Adrenal gland (tissue), 19 donors: ENCODE data around the gene OR5H14. TPM values are rescaled to one million over a fixed set of nuclear protein-coding genes. Genes with fewer than 3 reads are reported as not detected.

Source experiments
- DNase-seq, 7 donors: peaks; one replicate each; pipeline ENCODE4 v3.0.0-alpha.2; 2019 to 2020
- H3K27ac ChIP-seq, 5 donors: fragments of 200-600 bp; sonication (generic) in 4 of 5; 1 replicate in 3 of 5; 2 replicates in 2 of 5; pipeline versions ENCODE4 v1.5.1 to v1.8.0; 2016 to 2020; ENCODE audit warnings: mild to moderate bottlenecking in 1 of 5
- H3K27me3 ChIP-seq: fragments of 200-600 bp; 2 replicates; pipeline ENCODE4 v1.8.0; 2021
- H3K36me3 ChIP-seq, 2 donors: fragments of 200-600 bp; replicated peaks in 1 of 2; 1 replicate in 1 of 2; 2 replicates in 1 of 2; pipeline versions ENCODE4 v1.5.1 to v1.8.0; 2018 to 2022
- H3K4me1 ChIP-seq, 2 donors: fragments of 200-600 bp; replicated peaks in 1 of 2; 1 replicate in 1 of 2; 2 replicates in 1 of 2; pipeline versions ENCODE4 v1.5.1 to v1.8.0; 2018 to 2021
- H3K4me3 ChIP-seq, 4 donors: fragments of 200-600 bp; sonication (generic) in 3 of 4; one replicate each; pipeline ENCODE4 v1.5.1; 2016 to 2018
- H3K9me3 ChIP-seq, 3 donors: fragments of 200-600 bp; sonication (generic) in 1 of 3; replicated peaks in 1 of 3; 1 replicate in 2 of 3; 2 replicates in 1 of 3; pipeline versions ENCODE4 v1.5.1 to v1.8.0; 2016 to 2021
- POLR2A ChIP-seq, 2 donors: fragments of 450-650 bp; IDR thresholded peaks; one replicate each; pipeline ENCODE4 v1.6.1; 2017; ENCODE audit warnings: antibody characterized with exemption in 2 of 2, mild to moderate bottlenecking in 2 of 2, moderate library complexity in 1 of 2
- WGBS, 4 donors: extraction: QIAGEN DNeasy Blood & Tissue Kit in 2 of 4; methylation state at CpG; one replicate each; pipeline versions ENCODE4 v1.1.5 to v1.1.7; 2013 to 2017; 5-methylcytosine and 5-hydroxymethylcytosine counted together
- intact Hi-C, 2 donors: fragments of 100-400 bp; cut with DNase I; formaldehyde crosslinking; loops; one replicate each; pipeline versions ENCODE4 v1.14.1 to v1.15.0; 2022 to 2023
- long read RNA-seq, 10 donors: library from polyadenylated mRNA in 3 of 10; unstranded in 2 of 10; stranded (forward) in 1 of 10; transcript quantifications; one replicate each; pipeline ENCODE4 v2.0.0 and lab custom pipeline, GENCODE V29; 2021 to 2026
- polyA plus RNA-seq, 3 donors: library from polyadenylated mRNA; stranded (reverse); fragments of 200-250 nt in 2 of 3; fragments of 350-450 nt in 1 of 3; fragmentation: Illumina TruSeq in 1 of 3; extraction: RNeasy Lipid Tissue Mini Kit (QIAGEN cat#74804) in 1 of 3; gene quantifications; one replicate each; pipeline ENCODE4 v1.2.3, GENCODE V29; 2013 to 2014
- total RNA-seq, 9 donors: library from RNA; depleted of rRNA in 4 of 9; stranded (reverse); fragments of >200 nt in 4 of 9; fragments of 120-200 nt in 1 of 9; fragmentation: NEBNext Ultra II Directional in 1 of 9; extraction: Animal tissue kit (Norgen Biotek cat#: 25700) in 1 of 9; gene quantifications; one replicate each; pipeline versions ENCODE4 v1.1.0 to v1.2.4, GENCODE V29; 2013 to 2023
- TF ChIP-seq, protein P1 (sequence below), 6 experiments: fragments of 450-650 bp in 4 of 6; fragments of 200-600 bp in 2 of 6; sonication (generic) in 1 of 6; IDR thresholded peaks; 1 replicate in 5 of 6; 2 replicates in 1 of 6; pipeline versions ENCODE4 v1.5.1 to v1.8.0; 2016 to 2021; ENCODE audit warnings: antibody characterized with exemption in 6 of 6, mild to moderate bottlenecking in 2 of 6, moderate library complexity in 1 of 6
- donor health status: healthy with polysubstance abuse.
- donor health status: Bipolar disorder and iron deficiency.
- donor health status: DM: yes; HTN: yes; CAD: no.
- donor health status: DM: no; HTN: no; CAD: no.
- donor health status: DM: no; HTN: no; CAD: no.
- donor health status: DM: yes; HTN: yes; CAD: no.

OR5H14 gene
- total RNA-seq = under 1 TPM in 2 of 9 donors, not detected in 7; under 0.01 to 0.04 TPM
- not detected for polyA plus RNA-seq
- long read RNA-seq, donor 1 = 0 reads
- long read RNA-seq, donor 2 = 0 reads
- long read RNA-seq, donor 3 = 0 reads
- long read RNA-seq, donor 4 = 0 reads
- long read RNA-seq, donor 5 = 0 reads
- long read RNA-seq, donor 6 = 0 reads
- long read RNA-seq, donor 7 = 0 reads
- long read RNA-seq, donor 8 = 0 reads
- long read RNA-seq, donor 9 = 0 reads
- long read RNA-seq, donor 10 = 0 reads

GRCh38 chr3:98147179-98147578, at the start of gene OR5H14:
TSS of gene OR5H14 (plus strand) at chr3:98147479. CDS start at chr3:98149386, 1,907 bp downstream.
- Histone ChIP-seq H3K36me3 (no peaks in the 10 kb centered on the region), H3K9me3 (no peaks in the 10 kb centered on the region), H3K4me1 (no peaks in the 10 kb centered on the region), H3K4me3 (no peak within 1 kb of the TSS), H3K27me3 (no peaks in the 10 kb centered on the region), H3K27ac (no peak within 1 kb of the TSS)
- no peak for TF ChIP-seq POLR2A (IDR thresholded peaks at IDR 0.05)
- TF ChIP-seq, protein P1, sequence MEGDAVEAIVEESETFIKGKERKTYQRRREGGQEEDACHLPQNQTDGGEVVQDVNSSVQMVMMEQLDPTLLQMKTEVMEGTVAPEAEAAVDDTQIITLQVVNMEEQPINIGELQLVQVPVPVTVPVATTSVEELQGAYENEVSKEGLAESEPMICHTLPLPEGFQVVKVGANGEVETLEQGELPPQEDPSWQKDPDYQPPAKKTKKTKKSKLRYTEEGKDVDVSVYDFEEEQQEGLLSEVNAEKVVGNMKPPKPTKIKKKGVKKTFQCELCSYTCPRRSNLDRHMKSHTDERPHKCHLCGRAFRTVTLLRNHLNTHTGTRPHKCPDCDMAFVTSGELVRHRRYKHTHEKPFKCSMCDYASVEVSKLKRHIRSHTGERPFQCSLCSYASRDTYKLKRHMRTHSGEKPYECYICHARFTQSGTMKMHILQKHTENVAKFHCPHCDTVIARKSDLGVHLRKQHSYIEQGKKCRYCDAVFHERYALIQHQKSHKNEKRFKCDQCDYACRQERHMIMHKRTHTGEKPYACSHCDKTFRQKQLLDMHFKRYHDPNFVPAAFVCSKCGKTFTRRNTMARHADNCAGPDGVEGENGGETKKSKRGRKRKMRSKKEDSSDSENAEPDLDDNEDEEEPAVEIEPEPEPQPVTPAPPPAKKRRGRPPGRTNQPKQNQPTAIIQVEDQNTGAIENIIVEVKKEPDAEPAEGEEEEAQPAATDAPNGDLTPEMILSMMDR (IDR thresholded peaks at IDR 0.05) = no peak
- intact Hi-C loops = no loop called here
- no peak for DNase-seq
- WGBS, 4 donors = 43 to 59% (median 50%) methylated on average over 1 of the region's 1 CpG

DNA sequence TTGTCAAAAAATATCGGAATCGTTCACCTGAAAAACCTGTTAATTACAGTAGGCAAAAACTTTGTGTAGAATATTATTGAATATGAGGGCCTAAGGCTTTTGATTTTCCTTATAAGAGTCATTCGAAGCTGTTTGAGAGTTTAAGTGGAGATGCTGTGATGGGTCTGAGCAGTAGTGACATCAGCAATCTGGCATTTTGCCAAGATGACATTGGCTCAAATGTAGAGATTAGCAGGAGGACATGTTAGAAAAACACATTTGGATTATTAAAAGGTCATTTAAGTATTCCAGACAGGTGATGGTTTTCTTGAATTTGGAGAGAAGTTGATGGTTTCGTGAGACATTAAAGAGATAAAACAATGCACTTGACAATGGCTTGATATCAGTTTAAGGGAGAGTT, 47.4 kb upstream of the OR5H14 start:
- no peak overlapping the region for H3K27ac ChIP-seq
- WGBS, 4 donors = 68 to 77% (median 74%) methylated on average over 4 of the region's 4 CpGs
- H3K4me1 ChIP-seq = no peaks in the 10 kb centered on the region
- intact Hi-C loops = no loop called here
- TF ChIP-seq POLR2A (IDR thresholded peaks at IDR 0.05) = no peak
- TF ChIP-seq, protein P1 (IDR thresholded peaks at IDR 0.05) = no peak
- H3K4me3 ChIP-seq = no peak overlapping the region
- H3K27me3 ChIP-seq = no peaks in the 10 kb centered on the region
- H3K36me3 ChIP-seq = no peaks in the 10 kb centered on the region
- H3K9me3 ChIP-seq = no peaks in the 10 kb centered on the region
- DNase-seq = no peak

GRCh38 chr3:98108162-98108561, 39.1 kb upstream of the OR5H14 start:
- TF ChIP-seq, protein P1 (IDR thresholded peaks at IDR 0.05) = no peak
- no peak for TF ChIP-seq POLR2A (IDR thresholded peaks at IDR 0.05)
- Histone ChIP-seq H3K36me3 (no peaks in the 10 kb centered on the region), H3K4me3 (no peak overlapping the region), H3K27ac (no peak overlapping the region), H3K4me1 (no peaks in the 10 kb centered on the region), H3K9me3 (peaks cover 0 to 6% (median 0%) of the 10 kb centered on the region in 3 donors), H3K27me3 (no peaks in the 10 kb centered on the region)
- DNase-seq = no peak
- 30 to 38% (median 34%) methylated on average over 1 of the region's 1 CpG for WGBS, 4 donors
- intact Hi-C loops = no loop called here

DNA sequence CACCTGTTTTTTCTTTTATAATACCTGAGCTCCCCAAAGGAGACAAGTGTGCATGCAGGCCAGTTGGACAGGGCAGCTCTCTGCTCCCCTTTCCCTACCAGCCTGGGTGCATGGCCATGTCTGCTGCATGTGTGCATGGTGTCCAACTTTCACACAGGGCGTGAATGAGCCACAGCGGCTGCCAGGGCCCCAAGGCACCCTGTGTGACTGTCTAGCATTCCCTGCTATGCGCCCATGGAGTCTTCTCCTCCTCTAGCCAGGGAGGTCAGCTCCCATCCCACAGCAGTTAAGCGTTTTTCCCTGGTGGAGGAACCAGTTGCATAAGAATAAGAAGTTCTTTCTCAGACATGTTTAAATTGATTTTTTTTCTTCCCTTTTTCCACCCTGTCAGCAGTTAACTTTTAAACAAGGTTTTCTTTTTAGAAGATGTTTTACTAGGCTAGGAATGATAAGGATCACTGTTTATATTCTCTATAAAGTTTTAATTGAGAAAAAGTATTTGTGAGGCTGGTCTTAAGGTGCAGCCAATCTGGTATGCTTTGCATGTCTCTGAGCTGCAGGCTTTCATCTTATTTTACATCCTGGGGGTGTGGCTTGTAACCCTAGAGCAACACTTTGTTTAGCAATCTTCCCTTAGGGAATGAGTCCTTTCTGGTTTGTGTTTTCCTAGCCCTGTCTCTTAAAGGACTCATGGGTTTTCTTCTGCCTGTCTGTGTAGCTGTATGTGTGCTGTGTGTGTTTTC, 37.3 kb upstream of the OR5H14 start:
- Histone ChIP-seq H3K4me1 (no peaks in the 10 kb centered on the region), H3K4me3 (no peak overlapping the region), H3K36me3 (no peaks in the 10 kb centered on the region), H3K27me3 (no peaks in the 10 kb centered on the region), H3K27ac (no peak overlapping the region), H3K9me3 (peaks cover 0 to 6% (median 0%) of the 10 kb centered on the region in 3 donors)
- WGBS, 4 donors = 56 to 88% (median 74%) methylated on average over 2 to 4 of the region's 4 CpGs
- intact Hi-C loops = no loop called here
- no peak for DNase-seq
- no peak for TF ChIP-seq POLR2A (IDR thresholded peaks at IDR 0.05)
- TF ChIP-seq, protein P1 (IDR thresholded peaks at IDR 0.05) = no peak
